ENCODE results near the gene TMTC3.

DNA sequence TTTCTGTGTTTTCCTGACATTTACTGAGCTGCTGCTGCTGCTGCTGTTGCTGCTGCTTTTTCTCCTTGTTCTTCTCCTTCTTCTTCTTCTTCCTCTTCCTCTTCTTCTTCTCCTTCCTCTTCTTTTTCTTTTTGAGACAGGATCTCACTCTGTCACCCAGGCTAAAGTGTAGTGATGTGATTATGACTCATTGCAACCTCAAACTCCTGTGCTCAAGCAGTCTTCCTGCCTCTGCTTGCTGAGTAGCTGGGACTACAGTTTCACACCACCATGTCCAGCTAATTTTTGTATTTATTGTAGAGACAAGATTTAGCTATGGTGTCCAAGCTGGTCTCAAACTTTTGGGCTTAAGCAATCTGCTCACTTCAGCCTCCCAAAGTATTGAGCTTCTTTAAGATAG lies 95.8 kb downstream of the TMTC3 start:
- TF ChIP-seq, protein P1, sequence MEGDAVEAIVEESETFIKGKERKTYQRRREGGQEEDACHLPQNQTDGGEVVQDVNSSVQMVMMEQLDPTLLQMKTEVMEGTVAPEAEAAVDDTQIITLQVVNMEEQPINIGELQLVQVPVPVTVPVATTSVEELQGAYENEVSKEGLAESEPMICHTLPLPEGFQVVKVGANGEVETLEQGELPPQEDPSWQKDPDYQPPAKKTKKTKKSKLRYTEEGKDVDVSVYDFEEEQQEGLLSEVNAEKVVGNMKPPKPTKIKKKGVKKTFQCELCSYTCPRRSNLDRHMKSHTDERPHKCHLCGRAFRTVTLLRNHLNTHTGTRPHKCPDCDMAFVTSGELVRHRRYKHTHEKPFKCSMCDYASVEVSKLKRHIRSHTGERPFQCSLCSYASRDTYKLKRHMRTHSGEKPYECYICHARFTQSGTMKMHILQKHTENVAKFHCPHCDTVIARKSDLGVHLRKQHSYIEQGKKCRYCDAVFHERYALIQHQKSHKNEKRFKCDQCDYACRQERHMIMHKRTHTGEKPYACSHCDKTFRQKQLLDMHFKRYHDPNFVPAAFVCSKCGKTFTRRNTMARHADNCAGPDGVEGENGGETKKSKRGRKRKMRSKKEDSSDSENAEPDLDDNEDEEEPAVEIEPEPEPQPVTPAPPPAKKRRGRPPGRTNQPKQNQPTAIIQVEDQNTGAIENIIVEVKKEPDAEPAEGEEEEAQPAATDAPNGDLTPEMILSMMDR (IDR thresholded peaks at IDR 0.05; ENCODE audit: low read depth, low read length, missing input control), result no peak
- no peak for TF ChIP-seq ATF3 (IDR thresholded peaks at IDR 0.05)
- TF ChIP-seq TAF1 (conservative IDR thresholded peaks at IDR 0.05), result no peak
- TF ChIP-seq SP1 (IDR thresholded peaks at IDR 0.05), result no peak
- no peak for TF ChIP-seq EGR1 (IDR thresholded peaks at IDR 0.05; ENCODE audit: low read depth in 2 of 2)
- no peak for TF ChIP-seq ZBTB33 (IDR thresholded peaks at IDR 0.05)
- TF ChIP-seq, protein P2, sequence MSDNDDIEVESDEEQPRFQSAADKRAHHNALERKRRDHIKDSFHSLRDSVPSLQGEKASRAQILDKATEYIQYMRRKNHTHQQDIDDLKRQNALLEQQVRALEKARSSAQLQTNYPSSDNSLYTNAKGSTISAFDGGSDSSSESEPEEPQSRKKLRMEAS (IDR thresholded peaks at IDR 0.05), result no peak
- no peak for TF ChIP-seq YY1 (IDR thresholded peaks at IDR 0.05)
- no peak for TF ChIP-seq FOXA1 (IDR thresholded peaks at IDR 0.05)
- TF ChIP-seq JUND (IDR thresholded peaks at IDR 0.05), result no peak
- no peak for TF ChIP-seq GABPA (IDR thresholded peaks at IDR 0.05 in 1 of 2, conservative IDR thresholded peaks at IDR 0.05 in 1 of 2)
- TF ChIP-seq RXRA (IDR thresholded peaks at IDR 0.05), result no peak
- no peak for TF ChIP-seq RAD21 (IDR thresholded peaks at IDR 0.05)
- TF ChIP-seq NR2F2 (IDR thresholded peaks at IDR 0.05), result no peak

All from liver (tissue), 3 donors.